ENCODE results near the gene EPAS1.

GRCh38 chr2:46313063-46313462 lies 15.9 kb downstream of the EPAS1 start:
- TF ChIP-seq, protein P1, sequence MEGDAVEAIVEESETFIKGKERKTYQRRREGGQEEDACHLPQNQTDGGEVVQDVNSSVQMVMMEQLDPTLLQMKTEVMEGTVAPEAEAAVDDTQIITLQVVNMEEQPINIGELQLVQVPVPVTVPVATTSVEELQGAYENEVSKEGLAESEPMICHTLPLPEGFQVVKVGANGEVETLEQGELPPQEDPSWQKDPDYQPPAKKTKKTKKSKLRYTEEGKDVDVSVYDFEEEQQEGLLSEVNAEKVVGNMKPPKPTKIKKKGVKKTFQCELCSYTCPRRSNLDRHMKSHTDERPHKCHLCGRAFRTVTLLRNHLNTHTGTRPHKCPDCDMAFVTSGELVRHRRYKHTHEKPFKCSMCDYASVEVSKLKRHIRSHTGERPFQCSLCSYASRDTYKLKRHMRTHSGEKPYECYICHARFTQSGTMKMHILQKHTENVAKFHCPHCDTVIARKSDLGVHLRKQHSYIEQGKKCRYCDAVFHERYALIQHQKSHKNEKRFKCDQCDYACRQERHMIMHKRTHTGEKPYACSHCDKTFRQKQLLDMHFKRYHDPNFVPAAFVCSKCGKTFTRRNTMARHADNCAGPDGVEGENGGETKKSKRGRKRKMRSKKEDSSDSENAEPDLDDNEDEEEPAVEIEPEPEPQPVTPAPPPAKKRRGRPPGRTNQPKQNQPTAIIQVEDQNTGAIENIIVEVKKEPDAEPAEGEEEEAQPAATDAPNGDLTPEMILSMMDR (IDR thresholded peaks at IDR 0.05; ENCODE audit: low read length): no peak
- TF ChIP-seq EZH2 (optimal IDR thresholded peaks at IDR 0.05; ENCODE audit: low read depth, low read length) (no peak), EZH2phosphoT487 (IDR thresholded peaks at IDR 0.05; ENCODE audit: low read length) (no peak)

All from MM.1S (cell line).